GM18511 (cell line): ENCODE measurements around the gene GFOD1.
"Not testable (repeated sequence)": the region's sequence is repeated elsewhere in the genome, so short reads cannot be mapped to it uniquely, and the experiment has no call there.

Experiments
- ATAC-seq: cut with Tn5 transposase; IDR thresholded peaks from one replicate; pipeline ENCODE4 v1.9.1; 2021; ENCODE audit warnings: mild to moderate bottlenecking, moderate library complexity; ENCODE audit not compliant: unreplicated experiment

The GFOD1 gene

DNA sequence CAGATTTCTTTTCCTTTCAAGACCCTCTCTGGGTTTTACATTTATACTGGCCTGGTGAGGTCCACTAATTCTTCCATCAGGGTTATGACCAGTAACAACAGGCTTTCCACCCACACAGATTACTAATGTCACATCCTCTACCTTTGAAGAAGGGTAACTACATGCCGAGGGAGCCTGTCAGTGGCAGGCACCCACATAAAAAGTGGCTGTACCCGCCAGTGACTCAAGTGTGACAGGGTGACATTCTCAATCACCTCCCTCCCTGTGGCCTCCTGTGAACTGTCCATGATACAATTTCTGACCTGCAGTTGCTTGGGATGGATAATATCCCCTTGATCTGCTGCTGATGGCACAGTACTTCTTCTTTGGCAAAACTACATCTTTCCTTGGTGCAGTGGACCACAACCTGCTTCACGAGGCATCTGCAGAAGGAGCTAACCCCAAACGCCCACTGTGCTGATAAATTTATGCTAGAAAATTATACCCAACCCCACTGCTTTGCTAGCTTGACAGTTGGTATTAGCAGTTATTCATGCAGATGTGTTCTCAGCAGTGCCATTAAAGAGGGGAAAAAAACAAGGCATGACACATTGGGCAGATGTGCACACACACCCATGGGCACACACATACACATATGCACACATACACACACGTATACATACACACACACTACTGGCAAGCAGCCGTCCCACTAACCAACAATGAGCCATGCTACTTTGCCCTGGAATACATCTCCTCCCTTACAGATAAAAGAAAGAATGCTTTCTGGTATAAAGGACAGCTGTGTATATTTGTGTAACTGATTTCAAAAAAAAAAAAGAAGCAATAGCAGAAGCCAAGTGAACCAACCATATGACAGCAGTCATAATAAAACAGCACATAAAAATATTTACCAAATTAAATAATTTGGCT, 20.8 kb downstream of the GFOD1 start:
- no peak for ATAC-seq

DNA sequence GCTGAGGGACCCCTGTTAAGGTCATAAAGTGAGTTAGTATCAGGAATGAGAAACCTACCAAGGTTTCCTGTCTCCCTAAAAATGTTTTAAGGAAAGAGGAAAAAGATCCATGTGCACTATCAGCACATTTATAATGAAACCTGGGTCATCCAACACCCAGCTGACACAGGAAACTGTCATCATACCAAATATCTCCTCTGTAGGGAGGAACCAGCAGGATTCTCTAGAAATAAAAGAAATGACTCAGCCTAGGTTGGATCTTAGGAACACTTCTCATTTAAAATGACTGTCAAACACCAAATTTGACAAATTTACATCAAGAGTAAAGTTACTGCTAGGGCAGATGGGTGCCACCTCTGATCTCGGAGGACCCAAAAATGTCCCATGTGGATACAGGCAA, 21.7 kb downstream of the GFOD1 start:
- ATAC-seq, result no peak

DNA sequence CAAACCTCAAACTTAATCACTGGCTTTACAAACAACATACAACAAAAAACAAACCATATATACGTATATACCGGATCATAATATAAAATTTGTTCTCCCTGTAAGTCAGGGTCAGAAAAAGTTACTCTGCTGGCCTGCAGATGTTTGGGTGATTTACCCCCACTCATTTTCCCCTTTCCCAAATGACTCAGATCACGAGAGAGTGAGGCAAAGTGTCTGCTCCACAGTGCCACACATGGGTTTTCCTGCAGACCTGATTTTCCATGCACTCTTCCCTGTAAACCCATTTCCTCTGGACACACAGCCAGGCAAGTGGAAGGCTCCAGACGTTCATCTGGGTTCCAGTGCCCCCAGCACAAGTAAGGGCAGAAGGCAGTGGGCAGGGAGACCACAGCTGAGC, 23.5 kb downstream of the GFOD1 start:
- no peak for ATAC-seq

DNA sequence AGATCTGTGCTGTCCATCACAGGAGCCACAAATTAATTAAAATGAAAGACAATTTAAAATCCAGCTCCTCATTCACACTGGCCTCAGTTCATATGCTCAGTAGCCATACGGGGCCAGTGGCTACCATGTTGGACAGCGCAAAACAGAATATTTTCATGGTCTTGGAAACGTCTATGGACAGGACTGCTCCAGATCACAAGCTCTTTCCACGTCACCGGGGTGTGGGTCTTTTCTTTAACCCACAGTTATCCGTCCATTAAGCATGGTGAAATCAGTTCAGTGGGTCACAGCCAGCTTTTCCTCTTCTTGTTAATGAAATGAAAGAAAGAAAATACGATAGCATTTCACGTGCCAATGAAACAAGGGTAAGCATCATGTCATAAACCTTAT, 24.1 kb downstream of the GFOD1 start:
- ATAC-seq, result no peak

DNA sequence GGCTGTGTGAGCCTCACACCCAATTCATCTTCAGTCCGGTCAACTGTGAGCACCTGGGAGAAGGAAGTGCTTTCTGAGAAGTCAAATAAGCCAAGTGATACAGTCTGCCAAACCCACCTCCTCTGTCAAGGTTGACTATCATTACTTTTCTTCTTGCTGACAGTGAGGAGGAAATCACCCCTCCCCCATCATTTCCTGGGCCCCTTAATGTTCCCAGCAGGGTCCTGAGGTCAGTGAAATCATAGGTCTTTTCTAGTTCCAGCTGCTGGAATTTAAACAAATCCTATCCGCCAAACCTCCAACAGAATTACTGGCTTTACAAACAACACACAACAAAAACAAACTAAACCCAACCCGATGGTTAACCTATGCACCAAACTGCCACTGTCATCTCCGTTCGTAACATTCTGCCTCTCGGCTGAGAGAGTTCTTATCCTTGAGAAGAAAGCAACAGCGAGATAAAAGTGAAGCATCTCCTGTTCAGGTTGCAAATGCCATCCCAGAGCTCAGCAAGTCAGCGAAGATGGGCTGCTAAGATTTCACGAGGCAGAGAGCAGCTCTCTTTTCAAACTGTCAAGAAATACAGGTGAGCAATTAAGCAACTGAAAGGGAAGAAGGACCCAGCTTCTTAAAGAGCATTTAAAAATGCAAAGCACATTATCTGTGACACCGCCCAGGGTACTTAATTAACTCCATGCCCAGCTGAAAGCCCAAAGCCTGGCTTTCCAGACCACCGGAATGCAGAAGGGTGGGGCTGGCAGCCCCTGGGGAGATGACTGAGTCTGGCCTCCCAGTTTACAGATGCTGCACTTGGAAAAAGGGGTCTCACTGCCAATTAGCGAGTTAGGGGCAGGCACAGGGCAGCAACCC, 24.7 kb downstream of the GFOD1 start:
- no peak for ATAC-seq

DNA sequence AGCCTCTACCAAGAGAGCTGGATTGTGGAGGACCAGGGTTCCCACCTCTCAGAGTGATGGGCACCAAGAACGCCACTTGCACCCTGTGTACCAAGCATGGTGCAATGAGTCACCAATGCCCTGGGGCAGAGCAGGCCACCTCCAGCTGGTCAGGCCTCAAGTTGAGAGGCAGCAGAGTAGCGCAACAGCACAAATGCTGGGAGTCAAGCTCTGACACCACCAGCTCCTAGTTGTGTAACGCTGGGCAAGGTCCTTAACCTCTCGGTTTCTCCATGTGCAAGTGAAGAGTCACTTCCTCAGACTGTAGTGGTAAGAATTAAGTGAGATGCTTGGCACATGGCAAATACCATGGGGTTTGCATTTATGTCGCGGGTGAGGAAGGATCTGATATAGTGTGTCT, 25.6 kb downstream of the GFOD1 start:
- no peak for ATAC-seq

DNA sequence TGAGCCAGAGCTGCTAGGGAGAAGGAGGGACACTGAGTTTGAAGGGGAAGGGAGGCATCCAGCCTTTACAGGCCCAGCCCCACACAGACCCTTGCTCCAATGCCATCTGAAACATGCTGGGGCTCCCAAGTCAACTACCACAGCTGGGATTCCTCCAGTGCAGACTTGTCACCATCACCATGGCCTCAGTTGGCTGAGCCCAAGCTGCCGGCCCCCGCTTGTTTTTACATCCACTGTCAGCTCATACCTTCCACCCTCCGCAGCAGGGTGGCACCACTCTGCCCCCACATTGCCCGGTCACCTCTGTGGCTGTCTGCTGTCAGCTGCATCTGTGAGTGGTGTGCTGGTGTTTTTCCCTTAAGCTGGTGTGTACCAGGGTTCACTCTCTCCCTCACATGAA, 26.1 kb downstream of the GFOD1 start:
- ATAC-seq, result no peak

DNA sequence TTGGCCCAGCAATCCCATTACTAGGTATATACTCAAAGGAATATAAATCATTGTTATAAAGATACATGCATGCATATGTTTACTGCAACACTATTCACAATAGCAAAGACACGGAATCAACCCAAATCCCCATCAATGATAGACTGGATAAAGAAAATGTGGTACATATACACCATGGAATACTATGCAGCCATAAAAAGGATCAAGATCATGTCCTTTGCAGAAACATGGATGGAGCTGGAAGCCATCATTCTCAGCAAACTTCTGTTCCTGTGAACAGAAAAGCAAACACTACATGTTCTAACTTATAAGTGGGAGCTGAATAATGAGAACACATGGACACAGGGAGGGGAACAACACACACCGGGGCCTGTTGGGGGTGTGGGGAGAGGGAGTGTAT, 27.1 kb downstream of the GFOD1 start:
- ATAC-seq, result not testable (repeated sequence)

DNA sequence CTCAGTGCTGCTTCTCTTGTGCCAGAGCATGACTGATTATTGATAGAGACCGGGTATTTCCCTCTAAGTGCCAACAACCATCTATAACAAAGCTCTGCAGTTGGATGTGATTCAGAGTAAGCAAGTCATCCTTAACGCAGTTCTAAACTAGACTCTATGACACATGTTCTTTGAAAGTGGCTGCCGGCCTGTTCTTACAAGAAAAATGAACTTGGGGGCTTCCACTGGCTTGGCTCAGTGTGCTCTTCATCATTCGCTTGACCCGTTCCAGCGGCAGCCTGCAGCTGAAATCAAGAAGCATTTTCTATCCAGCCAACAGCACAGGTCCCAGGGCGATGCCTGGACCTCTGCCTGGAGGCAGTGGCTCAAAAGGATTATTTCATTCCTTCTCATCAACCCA, 29.8 kb downstream of the GFOD1 start:
- no peak for ATAC-seq

DNA sequence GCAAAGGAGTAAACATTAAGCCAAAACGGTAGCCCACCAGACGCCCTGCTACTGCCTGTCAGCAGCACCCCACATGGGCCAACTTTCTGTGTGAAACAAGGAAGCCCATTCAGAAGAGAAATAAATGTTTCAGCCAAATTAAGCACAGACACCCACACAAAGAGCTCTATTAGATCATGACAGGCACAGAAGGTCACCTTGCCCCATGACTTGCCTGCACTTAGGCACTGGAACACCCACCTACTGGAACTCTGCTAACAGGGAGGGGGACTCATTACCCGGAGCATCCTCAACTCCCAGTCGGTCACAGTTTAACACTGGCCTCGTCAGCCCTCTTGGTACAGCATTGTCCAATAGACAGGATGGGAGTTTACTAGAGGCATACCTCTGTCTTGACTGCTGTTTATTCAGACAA, 31.8 kb downstream of the GFOD1 start:
- ATAC-seq, result peak; percentile 32

DNA sequence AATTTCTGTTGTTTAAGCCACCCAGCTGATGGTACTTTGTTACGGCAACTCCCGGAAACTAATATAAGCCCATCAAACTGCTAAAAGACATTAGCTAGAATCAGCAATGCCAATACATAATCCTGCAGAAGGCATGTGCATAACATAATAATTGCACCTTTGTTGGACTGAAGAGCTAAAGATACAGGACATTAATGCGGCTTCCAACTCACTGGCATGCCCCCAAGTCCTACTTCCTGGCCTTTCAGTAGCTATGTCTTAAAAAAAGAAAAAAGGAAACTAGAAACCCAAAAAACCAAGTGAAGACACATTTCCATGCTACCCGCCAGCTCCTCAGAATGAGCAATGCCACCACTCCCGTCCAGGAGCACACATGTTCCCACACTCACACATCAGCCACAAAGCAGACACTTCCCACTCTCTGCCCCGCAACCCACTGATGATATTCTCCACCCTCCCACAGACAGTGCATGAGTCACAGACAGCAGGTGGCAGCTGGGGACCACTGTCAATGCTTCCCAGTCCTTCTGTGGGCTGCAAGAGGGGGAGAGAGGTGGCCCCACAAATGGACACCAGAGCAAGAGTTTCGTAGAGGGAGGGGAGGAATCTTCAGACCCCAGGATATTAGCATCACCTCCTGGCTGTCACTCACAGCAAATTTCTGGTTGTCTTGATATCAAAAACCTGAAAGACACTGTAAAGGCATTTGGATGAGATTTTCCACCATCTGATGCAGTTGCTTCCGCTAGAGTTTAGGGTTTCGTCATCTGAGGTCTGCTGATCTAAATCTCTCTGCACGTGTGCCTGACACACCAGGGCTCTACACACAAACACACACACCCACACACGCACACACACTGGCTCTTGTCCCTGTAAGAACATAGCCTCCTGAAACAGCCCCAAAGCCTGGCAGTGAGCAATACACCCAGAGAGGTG, 32.8 kb downstream of the GFOD1 start:
- ATAC-seq, result peak; percentile 45

DNA sequence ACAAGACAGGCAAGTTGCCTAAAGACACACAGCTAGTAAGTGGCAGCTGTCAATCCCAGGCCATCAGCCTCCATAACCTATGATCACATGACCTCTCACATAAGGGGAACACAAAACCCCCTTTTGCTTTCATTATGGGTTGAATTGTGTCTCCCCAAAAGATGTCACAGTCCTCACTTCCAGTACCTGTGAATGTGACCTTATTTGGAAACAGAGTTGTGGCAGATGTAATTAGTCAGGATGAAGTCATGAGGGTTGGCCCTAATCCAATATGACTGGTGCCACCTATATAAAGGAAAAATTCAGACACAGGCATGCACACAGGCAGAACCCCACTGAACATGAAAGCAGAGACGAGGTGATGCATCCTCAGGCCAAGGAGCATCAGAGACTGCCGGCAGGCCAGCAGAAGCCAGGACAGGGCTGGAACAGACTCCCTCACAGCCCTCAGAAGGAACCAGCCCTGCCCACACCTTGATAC, 33.6 kb downstream of the GFOD1 start:
- peak; percentile 34 for ATAC-seq

DNA sequence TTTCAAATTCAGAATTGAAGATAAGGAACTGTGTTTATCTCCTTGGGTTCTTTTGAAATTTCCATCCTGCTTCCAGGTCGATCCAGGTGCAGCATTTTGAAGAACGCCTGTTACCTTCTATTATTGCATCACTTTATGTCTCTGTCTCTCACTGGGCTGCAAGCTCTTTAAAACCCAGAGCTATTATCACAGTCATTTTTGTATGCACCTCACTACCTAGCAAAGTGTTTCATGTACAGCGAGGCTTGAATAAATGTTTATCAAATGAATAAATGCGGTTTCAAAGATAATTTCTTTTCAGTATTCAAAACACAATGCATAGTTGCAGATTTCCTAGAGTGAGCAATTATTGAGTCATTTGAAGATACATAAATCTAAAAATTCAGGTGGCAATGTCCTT, 34.2 kb downstream of the GFOD1 start:
- no peak for ATAC-seq

DNA sequence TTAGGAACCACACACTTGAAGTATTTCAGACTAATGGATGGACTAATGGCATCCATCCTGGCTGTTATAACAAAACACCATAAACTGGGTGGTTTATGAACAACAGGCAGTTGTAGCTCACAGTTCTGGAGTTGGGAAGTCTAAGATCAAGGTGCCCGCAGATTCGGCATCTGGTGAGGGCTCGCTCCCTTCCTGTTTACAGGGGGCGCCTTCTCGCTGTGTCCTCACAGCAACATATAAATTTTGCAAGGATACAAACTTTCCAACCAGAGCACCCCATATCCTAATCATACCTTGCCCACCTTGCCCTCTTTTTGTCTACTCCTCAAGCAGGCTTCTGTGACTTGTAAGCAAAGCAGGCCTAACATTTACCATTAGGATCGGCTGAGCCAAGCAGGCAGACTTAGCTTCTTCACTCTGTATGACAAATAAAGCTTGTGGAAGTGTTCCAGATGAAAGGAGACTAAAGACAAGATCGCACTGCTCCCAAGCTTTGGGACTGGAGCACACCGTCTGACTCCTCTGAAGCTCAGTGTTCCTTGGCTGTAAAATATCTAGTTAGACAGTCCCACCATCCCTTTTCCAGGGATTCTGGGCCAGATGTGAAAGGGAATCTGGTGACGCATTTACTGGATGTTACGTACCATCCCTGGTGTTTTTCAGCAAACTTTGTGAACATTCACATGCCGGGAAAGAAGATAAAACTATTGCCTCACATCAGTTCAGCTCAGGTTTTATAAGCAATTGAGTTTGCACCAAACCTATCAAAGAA, 34.9 kb downstream of the GFOD1 start:
- no peak for ATAC-seq

DNA sequence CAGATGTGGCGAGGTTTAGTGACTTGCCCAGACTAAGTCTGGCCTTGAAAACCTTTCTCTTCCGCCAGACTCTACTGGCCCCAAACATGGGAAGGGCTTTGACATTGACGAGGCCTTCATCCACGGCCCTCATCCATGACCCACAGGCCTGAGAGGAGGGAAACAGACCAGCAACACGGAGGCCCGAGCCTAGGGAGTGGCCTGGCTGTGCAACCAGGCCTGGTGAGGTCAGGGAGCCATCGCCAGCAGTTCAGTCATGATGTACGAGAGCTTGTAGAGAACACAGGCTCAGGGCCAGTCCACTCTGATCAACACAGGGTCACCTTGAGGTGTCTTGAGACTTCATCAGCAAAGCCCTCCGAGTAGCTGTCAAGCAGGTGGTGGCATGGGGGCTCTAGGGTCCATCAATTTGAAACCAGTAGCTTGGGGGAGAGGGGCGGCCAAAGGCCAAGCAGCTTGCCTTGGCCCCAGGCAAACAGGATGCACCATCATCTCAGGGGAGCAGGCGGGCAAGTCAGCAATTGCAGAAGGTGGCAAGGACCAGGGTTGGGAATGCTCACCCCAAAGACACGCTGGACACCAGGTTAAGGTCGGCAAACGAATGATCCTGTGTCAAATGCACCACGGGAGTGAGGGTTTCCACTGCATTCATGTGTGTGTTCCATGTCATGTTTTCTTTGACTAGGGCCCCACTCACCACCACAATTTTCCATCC, 36.1 kb downstream of the GFOD1 start:
- ATAC-seq, result no peak

DNA sequence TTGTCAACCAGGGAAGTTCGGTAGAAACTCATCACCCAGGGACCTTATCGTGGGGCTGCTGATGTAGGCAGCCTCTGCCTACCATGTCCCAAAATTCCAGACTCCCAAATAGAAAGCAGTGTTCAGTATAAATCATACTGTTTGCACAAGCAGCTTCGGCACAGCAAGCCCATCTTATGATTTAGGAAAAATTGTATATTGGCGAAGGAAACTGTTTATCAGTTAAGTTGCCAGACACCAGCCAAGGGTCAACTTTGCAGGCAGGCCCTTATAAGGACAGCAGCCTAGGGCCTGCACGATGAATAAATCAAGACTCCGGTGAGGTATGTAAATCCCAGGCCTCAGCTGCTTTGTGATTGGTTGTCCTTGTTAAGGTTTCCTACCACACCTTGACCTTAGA, 36.8 kb downstream of the GFOD1 start:
- no peak for ATAC-seq

DNA sequence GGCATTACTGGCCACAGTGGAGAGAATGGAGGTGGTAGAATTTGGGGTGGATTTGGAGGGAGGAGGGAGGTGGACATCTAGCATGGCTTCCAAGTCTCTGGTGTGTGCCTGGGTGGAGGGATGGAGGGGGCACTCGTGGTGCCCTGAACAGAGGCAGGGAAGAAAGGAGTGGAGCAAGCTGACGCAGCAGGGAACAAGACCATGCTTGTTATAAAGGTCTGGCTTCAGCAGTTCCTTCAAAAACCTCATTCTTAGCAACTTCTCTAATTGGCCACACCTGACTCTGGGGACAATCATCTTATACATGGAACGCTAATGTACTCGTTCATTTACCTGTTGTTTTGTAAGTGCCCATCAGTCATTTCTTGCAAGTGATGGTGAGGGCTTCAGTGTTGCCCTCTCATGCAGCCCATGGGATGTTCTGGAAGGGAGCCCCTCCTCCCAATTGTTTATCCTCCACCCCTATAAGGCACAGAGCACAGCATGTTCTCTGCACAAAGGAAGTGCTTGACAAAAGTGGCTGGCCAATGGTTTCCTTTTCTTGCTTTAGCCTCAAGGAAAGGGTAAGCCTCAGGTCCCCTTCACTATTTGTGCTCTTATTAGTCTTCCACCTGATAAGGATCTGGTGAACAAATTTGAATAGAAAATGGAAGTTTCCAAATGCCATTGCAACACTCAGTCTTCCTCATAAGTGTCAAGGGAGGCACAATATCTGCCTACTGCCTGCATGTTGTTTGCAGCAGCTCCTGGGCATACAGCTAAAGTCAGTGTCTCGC, 39.3 kb downstream of the GFOD1 start:
- no peak for ATAC-seq

DNA sequence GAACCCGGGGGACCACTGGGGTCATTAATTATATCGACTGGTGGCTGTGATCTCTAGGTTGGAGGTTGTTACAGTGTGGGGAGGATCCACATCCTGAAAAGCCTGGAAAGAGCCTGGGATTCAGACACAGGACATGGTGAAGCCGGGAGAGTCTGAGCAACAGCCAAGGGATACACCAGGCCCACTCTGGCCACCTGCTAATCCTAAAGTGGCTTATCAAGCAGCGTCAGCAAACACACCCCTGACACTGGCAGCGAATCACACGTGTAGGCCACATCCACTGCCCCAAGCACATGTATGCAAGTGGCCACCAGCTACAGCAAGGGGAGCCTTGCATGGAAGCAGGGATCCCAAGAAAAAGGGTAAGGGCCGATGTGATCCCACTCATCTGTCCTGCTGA, 41.0 kb downstream of the GFOD1 start:
- ATAC-seq, result no peak

DNA sequence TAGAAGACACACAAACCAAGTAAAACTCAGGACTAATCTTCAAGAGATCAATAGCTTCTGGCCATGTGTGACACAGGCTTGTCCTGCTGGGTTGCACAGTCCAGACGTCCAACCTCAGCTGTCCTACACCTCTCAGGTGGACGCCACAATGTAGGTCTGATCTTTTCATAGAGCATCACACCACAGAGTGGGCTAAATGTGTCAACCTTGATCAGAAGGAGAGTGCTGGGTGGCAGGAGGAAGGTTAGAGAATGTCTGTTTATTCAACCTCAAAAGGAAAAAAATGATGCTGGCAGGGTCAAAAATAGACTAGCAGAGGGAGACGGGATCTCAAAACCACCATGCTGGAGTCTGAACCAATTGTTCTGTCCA, 41.7 kb downstream of the GFOD1 start:
- no peak for ATAC-seq
